ENCODE measurements around the gene TIGD1.
"Not testable (repeated sequence)": the region's sequence is repeated elsewhere in the genome, so short reads cannot be mapped to it uniquely, and the experiment has no call there.

Gene TIGD1

DNA sequence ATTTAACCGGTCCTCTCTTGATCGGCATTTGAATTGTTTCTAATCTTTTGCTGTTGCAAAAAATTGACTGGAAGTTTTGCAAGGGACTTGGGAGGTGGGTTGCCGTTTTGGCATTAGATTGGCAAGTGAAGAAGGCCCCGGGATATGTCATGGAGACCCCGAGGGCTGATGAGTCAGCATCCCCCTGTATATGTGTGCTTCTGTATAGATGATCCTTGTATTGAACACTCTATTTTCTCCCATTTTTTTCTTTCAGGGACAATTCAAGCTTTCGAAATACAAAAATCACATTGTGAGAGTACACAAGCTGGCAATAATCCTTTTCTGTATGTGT is 30.3 kb upstream of the TIGD1 start:
- Histone ChIP-seq H3K4me3 (ENCODE audit: low read depth, low read length) (no peak overlapping the region), H3K4me1 (ENCODE audit: control insufficient read depth, insufficient read depth, low read length) (no peaks in the 10 kb centered on the region), H3K9me3 (ENCODE audit: control insufficient read depth, insufficient read depth, low read length) (no peaks in the 10 kb centered on the region), H3K9ac (ENCODE audit: low read depth, low read length) (no peak overlapping the region), H3K27me3 (ENCODE audit: control insufficient read depth, insufficient read depth, low read length) (no peaks in the 10 kb centered on the region), H3K36me3 (ENCODE audit: control insufficient read depth, insufficient read depth, low read length) (peaks cover 3% of the 10 kb centered on the region)

- Histone ChIP-seq H3K9ac (ENCODE audit: low read depth, low read length) (no peak overlapping the region), H3K4me1 (ENCODE audit: control insufficient read depth, insufficient read depth, low read length) (no peaks in the 10 kb centered on the region), H3K36me3 (ENCODE audit: control insufficient read depth, insufficient read depth, low read length) (peaks cover 6% of the 10 kb centered on the region), H3K4me3 (ENCODE audit: low read depth, low read length) (no peak overlapping the region), H3K27me3 (ENCODE audit: control insufficient read depth, insufficient read depth, low read length) (no peaks in the 10 kb centered on the region), H3K9me3 (ENCODE audit: control insufficient read depth, insufficient read depth, low read length) (no peaks in the 10 kb centered on the region)
Observed at GRCh38 chr2:232578626-232579025, 28.3 kb upstream of the TIGD1 start.

GRCh38 chr2:232577841-232578240 is 27.5 kb upstream of the TIGD1 start:
- no peak overlapping the region for H3K4me3 ChIP-seq (ENCODE audit: low read depth, low read length)
- H3K9me3 ChIP-seq (ENCODE audit: control insufficient read depth, insufficient read depth, low read length) = no peaks in the 10 kb centered on the region
- H3K9ac ChIP-seq (ENCODE audit: low read depth, low read length) = no peak overlapping the region
- peaks cover 7% of the 10 kb centered on the region for H3K36me3 ChIP-seq (ENCODE audit: control insufficient read depth, insufficient read depth, low read length)
- H3K27me3 ChIP-seq (ENCODE audit: control insufficient read depth, insufficient read depth, low read length) = no peaks in the 10 kb centered on the region
- H3K4me1 ChIP-seq (ENCODE audit: control insufficient read depth, insufficient read depth, low read length) = no peaks in the 10 kb centered on the region

DNA sequence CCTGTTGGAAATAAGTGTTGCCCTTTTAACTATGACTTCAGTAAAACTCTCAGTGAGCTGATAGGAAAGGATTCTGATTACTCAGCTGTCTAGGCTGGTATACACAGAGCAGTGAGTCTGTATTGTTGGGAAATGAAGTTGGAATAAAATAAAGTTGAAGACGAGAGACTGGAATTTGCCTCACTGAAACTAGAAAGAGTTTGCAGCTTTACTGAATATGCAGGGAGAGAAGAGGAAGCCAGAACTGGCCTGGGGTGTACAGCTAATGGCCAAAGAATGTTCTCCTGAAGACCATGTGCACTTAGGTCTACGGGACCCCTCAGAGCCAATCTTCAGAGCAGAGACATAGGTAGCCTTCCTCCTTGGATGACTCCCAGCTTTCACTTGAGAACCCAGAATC is 26.6 kb upstream of the TIGD1 start:
- Histone ChIP-seq H3K9me3 (ENCODE audit: control insufficient read depth, insufficient read depth, low read length) (no peaks in the 10 kb centered on the region), H3K9ac (ENCODE audit: low read depth, low read length) (no peak overlapping the region), H3K27me3 (ENCODE audit: control insufficient read depth, insufficient read depth, low read length) (no peaks in the 10 kb centered on the region), H3K4me1 (ENCODE audit: control insufficient read depth, insufficient read depth, low read length) (no peaks in the 10 kb centered on the region), H3K36me3 (ENCODE audit: control insufficient read depth, insufficient read depth, low read length) (peaks cover 7% of the 10 kb centered on the region), H3K4me3 (ENCODE audit: low read depth, low read length) (no peak overlapping the region)

- Histone ChIP-seq H3K36me3 (ENCODE audit: control insufficient read depth, insufficient read depth, low read length) (peaks cover 6% of the 10 kb centered on the region), H3K4me1 (ENCODE audit: control insufficient read depth, insufficient read depth, low read length) (no peaks in the 10 kb centered on the region), H3K9ac (ENCODE audit: low read depth, low read length) (no peak overlapping the region), H3K27me3 (ENCODE audit: control insufficient read depth, insufficient read depth, low read length) (no peaks in the 10 kb centered on the region), H3K9me3 (ENCODE audit: control insufficient read depth, insufficient read depth, low read length) (no peaks in the 10 kb centered on the region), H3K4me3 (ENCODE audit: low read depth, low read length) (no peak overlapping the region)
Observed at GRCh38 chr2:232575404-232575746, 25.0 kb upstream of the TIGD1 start.

- Histone ChIP-seq H3K4me3 (ENCODE audit: low read depth, low read length) (no peak overlapping the region), H3K4me1 (ENCODE audit: control insufficient read depth, insufficient read depth, low read length) (no peaks in the 10 kb centered on the region), H3K27me3 (ENCODE audit: control insufficient read depth, insufficient read depth, low read length) (no peaks in the 10 kb centered on the region)
Observed at GRCh38 chr2:232574674-232575403, 24.5 kb upstream of the TIGD1 start.

GRCh38 chr2:232573771-232574435 is 23.5 kb upstream of the TIGD1 start:
- no peaks in the 10 kb centered on the region for H3K4me1 ChIP-seq (ENCODE audit: control insufficient read depth, insufficient read depth, low read length)
- no peaks in the 10 kb centered on the region for H3K27me3 ChIP-seq (ENCODE audit: control insufficient read depth, insufficient read depth, low read length)
- H3K9ac ChIP-seq (ENCODE audit: low read depth, low read length) = no peak overlapping the region
- no peaks in the 10 kb centered on the region for H3K9me3 ChIP-seq (ENCODE audit: control insufficient read depth, insufficient read depth, low read length)
- peaks cover 15% of the 10 kb centered on the region for H3K36me3 ChIP-seq (ENCODE audit: control insufficient read depth, insufficient read depth, low read length)
- H3K4me3 ChIP-seq (ENCODE audit: low read depth, low read length) = no peak overlapping the region

More at GRCh38 chr2:232574674-232575403, 24.5 kb upstream of the TIGD1 start:
- peaks cover 8% of the 10 kb centered on the region for H3K36me3 ChIP-seq (ENCODE audit: control insufficient read depth, insufficient read depth, low read length)
- no peaks in the 10 kb centered on the region for H3K9me3 ChIP-seq (ENCODE audit: control insufficient read depth, insufficient read depth, low read length)
- H3K9ac ChIP-seq (ENCODE audit: low read depth, low read length) = peak overlapping the region; percentile 24

- H3K27me3 ChIP-seq (ENCODE audit: control insufficient read depth, insufficient read depth, low read length) = no peaks in the 10 kb centered on the region
- no peak overlapping the region for H3K9ac ChIP-seq (ENCODE audit: low read depth, low read length)
- no peaks in the 10 kb centered on the region for H3K4me1 ChIP-seq (ENCODE audit: control insufficient read depth, insufficient read depth, low read length)
- no peak overlapping the region for H3K4me3 ChIP-seq (ENCODE audit: low read depth, low read length)
- H3K36me3 ChIP-seq (ENCODE audit: control insufficient read depth, insufficient read depth, low read length) = peaks cover 15% of the 10 kb centered on the region
- H3K9me3 ChIP-seq (ENCODE audit: control insufficient read depth, insufficient read depth, low read length) = no peaks in the 10 kb centered on the region
Observed at GRCh38 chr2:232573042-232573441, 22.7 kb upstream of the TIGD1 start.

- H3K4me3 ChIP-seq (ENCODE audit: low read depth, low read length) = no peak overlapping the region
- no peaks in the 10 kb centered on the region for H3K27me3 ChIP-seq (ENCODE audit: control insufficient read depth, insufficient read depth, low read length)
- H3K9me3 ChIP-seq (ENCODE audit: control insufficient read depth, insufficient read depth, low read length) = no peaks in the 10 kb centered on the region
- no peak overlapping the region for H3K9ac ChIP-seq (ENCODE audit: low read depth, low read length)
- no peaks in the 10 kb centered on the region for H3K4me1 ChIP-seq (ENCODE audit: control insufficient read depth, insufficient read depth, low read length)
- H3K36me3 ChIP-seq (ENCODE audit: control insufficient read depth, insufficient read depth, low read length) = peaks cover 30% of the 10 kb centered on the region
Observed at GRCh38 chr2:232571026-232571474, 20.7 kb upstream of the TIGD1 start.

DNA sequence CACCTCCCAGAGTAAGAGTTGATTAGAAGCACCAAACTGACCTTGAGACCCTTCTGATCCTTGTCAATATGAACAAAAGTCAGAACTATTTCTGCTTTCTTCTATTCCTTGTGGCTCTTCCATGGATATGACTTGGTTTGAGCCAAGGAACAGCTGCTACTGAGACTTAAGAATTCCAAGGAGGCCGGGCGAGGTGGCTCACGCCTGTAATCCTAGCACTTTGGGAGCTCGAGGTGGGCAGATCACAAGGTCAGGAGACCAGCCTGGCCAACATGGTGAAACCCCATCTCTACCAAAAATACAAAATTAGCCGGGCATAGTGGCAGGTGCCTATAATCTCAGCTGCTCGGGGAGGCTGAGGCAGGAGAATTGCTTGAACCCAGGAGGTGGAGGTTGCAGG is 20.1 kb upstream of the TIGD1 start:
- not testable (repeated sequence) for H3K27me3 ChIP-seq (ENCODE audit: control insufficient read depth, insufficient read depth, low read length); H3K4me3 ChIP-seq (ENCODE audit: low read depth, low read length); H3K9me3 ChIP-seq (ENCODE audit: control insufficient read depth, insufficient read depth, low read length); H3K9ac ChIP-seq (ENCODE audit: low read depth, low read length); H3K4me1 ChIP-seq (ENCODE audit: control insufficient read depth, insufficient read depth, low read length)
- peaks cover 30% of the 10 kb centered on the region for H3K36me3 ChIP-seq (ENCODE audit: control insufficient read depth, insufficient read depth, low read length)

- Histone ChIP-seq H3K4me3 (ENCODE audit: low read depth, low read length) (no peak overlapping the region), H3K27me3 (ENCODE audit: control insufficient read depth, insufficient read depth, low read length) (no peaks in the 10 kb centered on the region), H3K9me3 (ENCODE audit: control insufficient read depth, insufficient read depth, low read length) (no peaks in the 10 kb centered on the region), H3K4me1 (ENCODE audit: control insufficient read depth, insufficient read depth, low read length) (no peaks in the 10 kb centered on the region), H3K36me3 (ENCODE audit: control insufficient read depth, insufficient read depth, low read length) (peaks cover 33% of the 10 kb centered on the region), H3K9ac (ENCODE audit: low read depth, low read length) (no peak overlapping the region)
Observed at GRCh38 chr2:232569541-232569940, 19.2 kb upstream of the TIGD1 start.

GRCh38 chr2:232568161-232568560 is 17.8 kb upstream of the TIGD1 start:
- Histone ChIP-seq H3K4me3 (ENCODE audit: low read depth, low read length) (no peak overlapping the region), H3K27me3 (ENCODE audit: control insufficient read depth, insufficient read depth, low read length) (no peaks in the 10 kb centered on the region), H3K9me3 (ENCODE audit: control insufficient read depth, insufficient read depth, low read length) (no peaks in the 10 kb centered on the region), H3K36me3 (ENCODE audit: control insufficient read depth, insufficient read depth, low read length) (peaks cover 29% of the 10 kb centered on the region), H3K4me1 (ENCODE audit: control insufficient read depth, insufficient read depth, low read length) (no peaks in the 10 kb centered on the region), H3K9ac (ENCODE audit: low read depth, low read length) (no peak overlapping the region)
